ENCODE results near the gene ITIH4.
A peak's percentile ranks its signal among the peaks of the same experiment; 100 is the strongest.

Gene ITIH4

DNA sequence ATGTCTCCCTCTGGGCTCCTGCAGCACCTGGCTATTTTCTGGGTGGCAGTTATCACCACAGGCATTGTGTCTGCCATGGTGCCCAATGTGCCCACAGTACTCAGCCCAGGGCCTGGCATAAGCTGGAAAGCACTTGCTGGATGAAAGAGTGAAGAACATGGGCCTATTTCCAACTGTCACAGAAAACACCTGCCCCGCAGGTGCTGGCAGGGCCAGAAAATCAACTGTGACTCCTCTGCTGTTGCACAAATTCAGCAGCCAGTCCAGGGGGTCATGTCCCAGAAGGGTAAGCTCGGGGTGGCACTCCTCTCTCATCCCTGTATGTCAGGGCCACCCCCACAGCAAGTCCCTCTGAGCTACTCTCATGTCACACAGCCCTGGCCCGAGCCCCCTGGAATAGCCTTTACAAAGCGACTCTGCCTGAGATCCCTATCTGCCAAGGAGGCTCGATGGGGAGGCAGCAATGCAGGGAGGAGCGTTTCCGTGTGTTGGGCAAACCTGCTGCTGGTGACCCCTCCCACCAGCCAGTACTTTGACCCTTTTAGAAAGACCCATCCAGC, 18.9 kb downstream of the ITIH4 start:
- Histone ChIP-seq H2AK5ac (ENCODE audit: low read depth, low read length) (no peak overlapping the region), H3K79me1 (ENCODE audit: low read depth, low read length) (no peaks in the 10 kb centered on the region), H3K27me3 (ENCODE audit: control insufficient read depth in 3 of 3, insufficient read depth in 3 of 3, low read depth in 1 of 3, low read length in 3 of 3) (peaks cover 0 to 3% (median 0%) of the 10 kb centered on the region in 3 experiments), H3K27ac (replicated peaks; ENCODE audit: low read length) (no peak overlapping the region), H2BK15ac (ENCODE audit: low read length) (no peak overlapping the region), H4K8ac (ENCODE audit: low read depth, low read length) (peak overlapping the region; percentile 19), H3K14ac (ENCODE audit: low read length) (no peak overlapping the region), H3K4me2 (ENCODE audit: insufficient read depth, low read length, poor library complexity, severe bottlenecking) (no peak overlapping the region), H2AFZ (ENCODE audit: low read length) (no peak overlapping the region), H2BK5ac (ENCODE audit: low read length) (no peak overlapping the region), H3K4me1 (ENCODE audit: control insufficient read depth in 2 of 2, insufficient read depth in 1 of 2, low read depth in 1 of 2, low read length in 2 of 2) (peaks cover 0 to 4% of the 10 kb centered on the region in 2 donors), H3K23ac (ENCODE audit: low read depth, low read length, poor library complexity) (no peak overlapping the region), H3K9ac (ENCODE audit: low read depth, low read length, poor library complexity) (no peak overlapping the region), H3K4me3 (ENCODE audit: low read length in 2 of 2) (no peak overlapping the region), H3K9me3 (replicated peaks in 1 of 2; ENCODE audit: control insufficient read depth in 2 of 2, insufficient read depth in 1 of 2, low read depth in 1 of 2, low read length in 2 of 2) (peaks cover 0 to 5% of the 10 kb centered on the region in 2 donors), H3K18ac (ENCODE audit: low read length) (peak overlapping the region; percentile 62), H3K36me3 (replicated peaks in 1 of 2; ENCODE audit: control insufficient read depth in 2 of 2, insufficient read depth in 2 of 2, low read length in 2 of 2) (no peaks in the 10 kb centered on the region), H2BK12ac (ENCODE audit: low read length) (no peak overlapping the region), H2BK120ac (ENCODE audit: low read depth, low read length) (peak overlapping the region; percentile 19), H3K4ac (ENCODE audit: low read length) (no peak overlapping the region), H4K91ac (ENCODE audit: low read depth, low read length, poor library complexity) (no peak overlapping the region)
- no CpG with 5 or more reads among the region's 7 CpGs for WGBS, 2 donors (ENCODE audit: extremely low coverage in 2 of 2, insufficient read length in 2 of 2, insufficient replicate concordance in 1 of 2)
- no peak for DNase-seq (ENCODE audit: low spot score)

GRCh38 chr3:52810923-52811322, 19.5 kb downstream of the ITIH4 start:
- Histone ChIP-seq H2BK12ac (ENCODE audit: low read length) (no peak overlapping the region), H3K4me2 (ENCODE audit: insufficient read depth, low read length, poor library complexity, severe bottlenecking) (no peak overlapping the region), H2BK120ac (ENCODE audit: low read depth, low read length) (no peak overlapping the region), H3K4ac (ENCODE audit: low read length) (no peak overlapping the region), H2BK5ac (ENCODE audit: low read length) (no peak overlapping the region), H3K4me1 (ENCODE audit: control insufficient read depth in 2 of 2, insufficient read depth in 1 of 2, low read depth in 1 of 2, low read length in 2 of 2) (no peaks in the 10 kb centered on the region), H3K79me1 (ENCODE audit: low read depth, low read length) (no peaks in the 10 kb centered on the region), H4K8ac (ENCODE audit: low read depth, low read length) (no peak overlapping the region), H3K23ac (ENCODE audit: low read depth, low read length, poor library complexity) (no peak overlapping the region), H2AFZ (ENCODE audit: low read length) (no peak overlapping the region), H2BK15ac (ENCODE audit: low read length) (no peak overlapping the region), H3K4me3 (ENCODE audit: low read length in 2 of 2) (no peak overlapping the region), H3K9ac (ENCODE audit: low read depth, low read length, poor library complexity) (no peak overlapping the region), H4K91ac (ENCODE audit: low read depth, low read length, poor library complexity) (no peak overlapping the region), H3K18ac (ENCODE audit: low read length) (peak overlapping the region; percentile 32), H3K36me3 (replicated peaks in 1 of 2; ENCODE audit: control insufficient read depth in 2 of 2, insufficient read depth in 2 of 2, low read length in 2 of 2) (no peaks in the 10 kb centered on the region), H3K9me3 (replicated peaks in 1 of 2; ENCODE audit: control insufficient read depth in 2 of 2, insufficient read depth in 1 of 2, low read depth in 1 of 2, low read length in 2 of 2) (peaks cover 0 to 5% of the 10 kb centered on the region in 2 donors), H3K14ac (ENCODE audit: low read length) (no peak overlapping the region), H3K27ac (replicated peaks; ENCODE audit: low read length) (no peak overlapping the region), H3K27me3 (ENCODE audit: control insufficient read depth in 3 of 3, insufficient read depth in 3 of 3, low read depth in 1 of 3, low read length in 3 of 3) (peaks cover 0 to 3% (median 0%) of the 10 kb centered on the region in 3 experiments), H2AK5ac (ENCODE audit: low read depth, low read length) (no peak overlapping the region)
- DNase-seq (ENCODE audit: low spot score) = no peak
- WGBS, 2 donors (ENCODE audit: extremely low coverage in 2 of 2, insufficient read length in 2 of 2, insufficient replicate concordance in 1 of 2) = no CpG with 5 or more reads among the region's 11 CpGs

GRCh38 chr3:52809662-52810377, 20.7 kb downstream of the ITIH4 start:
- Histone ChIP-seq H3K9me3 (replicated peaks in 1 of 2; ENCODE audit: control insufficient read depth in 2 of 2, insufficient read depth in 1 of 2, low read depth in 1 of 2, low read length in 2 of 2) (peaks cover 0 to 5% of the 10 kb centered on the region in 2 donors), H3K4me1 (ENCODE audit: control insufficient read depth in 2 of 2, insufficient read depth in 1 of 2, low read depth in 1 of 2, low read length in 2 of 2) (peaks cover 0 to 3% of the 10 kb centered on the region in 2 donors), H3K79me1 (ENCODE audit: low read depth, low read length) (no peaks in the 10 kb centered on the region), H3K4me3 (ENCODE audit: low read length in 2 of 2) (no peak overlapping the region), H2AK5ac (ENCODE audit: low read depth, low read length) (no peak overlapping the region), H3K36me3 (replicated peaks in 1 of 2; ENCODE audit: control insufficient read depth in 2 of 2, insufficient read depth in 2 of 2, low read length in 2 of 2) (no peaks in the 10 kb centered on the region), H3K4me2 (ENCODE audit: insufficient read depth, low read length, poor library complexity, severe bottlenecking) (no peak overlapping the region), H3K27ac (replicated peaks; ENCODE audit: low read length) (no peak overlapping the region), H2BK15ac (ENCODE audit: low read length) (no peak overlapping the region), H2BK120ac (ENCODE audit: low read depth, low read length) (no peak overlapping the region), H3K4ac (ENCODE audit: low read length) (no peak overlapping the region), H2BK12ac (ENCODE audit: low read length) (no peak overlapping the region), H4K8ac (ENCODE audit: low read depth, low read length) (no peak overlapping the region), H2BK5ac (ENCODE audit: low read length) (no peak overlapping the region), H3K9ac (ENCODE audit: low read depth, low read length, poor library complexity) (no peak overlapping the region), H3K14ac (ENCODE audit: low read length) (no peak overlapping the region), H3K18ac (ENCODE audit: low read length) (no peak overlapping the region), H4K91ac (ENCODE audit: low read depth, low read length, poor library complexity) (no peak overlapping the region), H2AFZ (ENCODE audit: low read length) (no peak overlapping the region), H3K23ac (ENCODE audit: low read depth, low read length, poor library complexity) (no peak overlapping the region), H3K27me3 (ENCODE audit: control insufficient read depth in 3 of 3, insufficient read depth in 3 of 3, low read depth in 1 of 3, low read length in 3 of 3) (peaks cover 0 to 3% (median 0%) of the 10 kb centered on the region in 3 experiments)
- no CpG with 5 or more reads among the region's 7 CpGs for WGBS, 2 donors (ENCODE audit: extremely low coverage in 2 of 2, insufficient read length in 2 of 2, insufficient replicate concordance in 1 of 2)
- no peak for DNase-seq (ENCODE audit: low spot score)

GRCh38 chr3:52809149-52809548, 21.3 kb downstream of the ITIH4 start:
- Histone ChIP-seq H3K14ac (ENCODE audit: low read length) (no peak overlapping the region), H3K18ac (ENCODE audit: low read length) (no peak overlapping the region), H2AK5ac (ENCODE audit: low read depth, low read length) (no peak overlapping the region), H2BK12ac (ENCODE audit: low read length) (no peak overlapping the region), H3K4me2 (ENCODE audit: insufficient read depth, low read length, poor library complexity, severe bottlenecking) (no peak overlapping the region), H2BK120ac (ENCODE audit: low read depth, low read length) (no peak overlapping the region), H3K4me1 (ENCODE audit: control insufficient read depth in 2 of 2, insufficient read depth in 1 of 2, low read depth in 1 of 2, low read length in 2 of 2) (peaks cover 0 to 3% of the 10 kb centered on the region in 2 donors), H3K27ac (replicated peaks; ENCODE audit: low read length) (no peak overlapping the region), H3K9me3 (replicated peaks in 1 of 2; ENCODE audit: control insufficient read depth in 2 of 2, insufficient read depth in 1 of 2, low read depth in 1 of 2, low read length in 2 of 2) (peaks cover 0 to 5% of the 10 kb centered on the region in 2 donors), H3K23ac (ENCODE audit: low read depth, low read length, poor library complexity) (no peak overlapping the region), H3K4me3 (ENCODE audit: low read length in 2 of 2) (no peak overlapping the region), H3K36me3 (replicated peaks in 1 of 2; ENCODE audit: control insufficient read depth in 2 of 2, insufficient read depth in 2 of 2, low read length in 2 of 2) (no peaks in the 10 kb centered on the region), H2AFZ (ENCODE audit: low read length) (no peak overlapping the region), H2BK15ac (ENCODE audit: low read length) (no peak overlapping the region), H3K4ac (ENCODE audit: low read length) (no peak overlapping the region), H2BK5ac (ENCODE audit: low read length) (no peak overlapping the region), H3K79me1 (ENCODE audit: low read depth, low read length) (no peaks in the 10 kb centered on the region), H3K27me3 (ENCODE audit: control insufficient read depth in 3 of 3, insufficient read depth in 3 of 3, low read depth in 1 of 3, low read length in 3 of 3) (peaks cover 0 to 3% (median 0%) of the 10 kb centered on the region in 3 experiments), H3K9ac (ENCODE audit: low read depth, low read length, poor library complexity) (no peak overlapping the region), H4K8ac (ENCODE audit: low read depth, low read length) (no peak overlapping the region), H4K91ac (ENCODE audit: low read depth, low read length, poor library complexity) (no peak overlapping the region)
- WGBS, 2 donors (ENCODE audit: extremely low coverage in 2 of 2, insufficient read length in 2 of 2, insufficient replicate concordance in 1 of 2) = 100% methylated on average over 1 of the region's 2 CpGs
- no peak for DNase-seq (ENCODE audit: low spot score)

All from neuronal stem cell (in vitro differentiated cells).